Measurements from ENCODE around the gene NFIX.

DNA sequence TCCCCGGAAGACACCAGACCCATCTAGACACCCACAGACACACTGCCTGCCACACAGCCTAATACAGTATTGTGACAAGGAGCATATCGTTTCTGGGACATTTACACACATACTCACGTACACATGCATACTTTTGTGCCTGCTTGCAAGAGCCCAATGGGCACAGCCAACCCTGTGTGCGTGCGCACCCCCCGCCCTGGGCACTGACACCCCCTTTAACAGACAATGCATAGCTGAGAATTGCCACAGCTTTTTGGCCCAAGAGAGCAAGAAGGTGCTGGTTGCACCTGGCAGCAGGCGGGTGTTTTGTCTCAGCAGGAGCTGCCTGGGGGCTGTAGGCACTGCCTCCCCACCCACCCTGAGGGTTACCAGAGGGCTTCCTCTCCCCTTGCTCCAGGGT lies 1.7 kb upstream of the NFIX start:
- TF ChIP-seq, protein P1, sequence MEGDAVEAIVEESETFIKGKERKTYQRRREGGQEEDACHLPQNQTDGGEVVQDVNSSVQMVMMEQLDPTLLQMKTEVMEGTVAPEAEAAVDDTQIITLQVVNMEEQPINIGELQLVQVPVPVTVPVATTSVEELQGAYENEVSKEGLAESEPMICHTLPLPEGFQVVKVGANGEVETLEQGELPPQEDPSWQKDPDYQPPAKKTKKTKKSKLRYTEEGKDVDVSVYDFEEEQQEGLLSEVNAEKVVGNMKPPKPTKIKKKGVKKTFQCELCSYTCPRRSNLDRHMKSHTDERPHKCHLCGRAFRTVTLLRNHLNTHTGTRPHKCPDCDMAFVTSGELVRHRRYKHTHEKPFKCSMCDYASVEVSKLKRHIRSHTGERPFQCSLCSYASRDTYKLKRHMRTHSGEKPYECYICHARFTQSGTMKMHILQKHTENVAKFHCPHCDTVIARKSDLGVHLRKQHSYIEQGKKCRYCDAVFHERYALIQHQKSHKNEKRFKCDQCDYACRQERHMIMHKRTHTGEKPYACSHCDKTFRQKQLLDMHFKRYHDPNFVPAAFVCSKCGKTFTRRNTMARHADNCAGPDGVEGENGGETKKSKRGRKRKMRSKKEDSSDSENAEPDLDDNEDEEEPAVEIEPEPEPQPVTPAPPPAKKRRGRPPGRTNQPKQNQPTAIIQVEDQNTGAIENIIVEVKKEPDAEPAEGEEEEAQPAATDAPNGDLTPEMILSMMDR (conservative IDR thresholded peaks at IDR 0.05 in 1 of 2, IDR thresholded peaks at IDR 0.05 in 1 of 2; ENCODE audit: extremely low read depth in 1 of 2, insufficient read depth in 1 of 2, low read depth in 1 of 2, low read length in 2 of 2): no peak
- no peak for TF ChIP-seq EZH2 (IDR thresholded peaks at IDR 0.05; ENCODE audit: borderline replicate concordance, low read length)
